HUDEP-2 (cell line): Measurements from ENCODE around the gene CYP1A2.

Source experiments
- DNase-seq, 76 experiments: peaks; one replicate each; lab custom pipeline; 2025; ENCODE audit not compliant: unreplicated experiment in 76 of 76; lab: John Stamatoyannopoulos, UW

Gene CYP1A2

GRCh38 chr15:74800559-74801094, 52.0 kb downstream of the CYP1A2 start:
- DNase-seq = no peak

- DNase-seq = no peak
Measured at GRCh38 chr15:74801311-74801997, 52.8 kb downstream of the CYP1A2 start.

DNA sequence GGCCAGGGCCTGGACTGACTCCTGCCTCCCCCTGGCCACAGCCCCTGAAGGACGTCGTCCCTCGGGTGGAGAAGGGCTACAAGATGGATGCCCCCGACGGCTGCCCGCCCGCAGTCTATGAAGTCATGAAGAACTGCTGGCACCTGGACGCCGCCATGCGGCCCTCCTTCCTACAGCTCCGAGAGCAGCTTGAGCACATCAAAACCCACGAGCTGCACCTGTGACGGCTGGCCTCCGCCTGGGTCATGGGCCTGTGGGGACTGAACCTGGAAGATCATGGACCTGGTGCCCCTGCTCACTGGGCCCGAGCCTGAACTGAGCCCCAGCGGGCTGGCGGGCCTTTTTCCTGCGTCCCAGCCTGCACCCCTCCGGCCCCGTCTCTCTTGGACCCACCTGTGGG, 53.6 kb downstream of the CYP1A2 start:
- no peak for DNase-seq

GRCh38 chr15:74802862-74803447, 54.3 kb downstream of the CYP1A2 start:
- no peak for DNase-seq

- no peak for DNase-seq
Measured at GRCh38 chr15:74804935-74805334, 56.3 kb downstream of the CYP1A2 start.
